Activated naive CD8-positive, alpha-beta T cell treated with anti-CD3 and anti-CD28 coated beads for 36 hours (primary cell): Measurements from ENCODE around the gene CPED1. TPM values are rescaled to one million over a fixed set of nuclear protein-coding genes. Genes with fewer than 3 reads are reported as not detected.

Experiments used
- DNase-seq: peaks from one replicate; pipeline ENCODE4 v3.0.0; 2021
- H3K27ac Mint-ChIP-seq: one replicate; pipeline ENCODE4 v1.8.0; 2022; ENCODE audit warnings: mild to moderate bottlenecking, moderate library complexity, mixed read lengths
- H3K27me3 Mint-ChIP-seq: one replicate; pipeline ENCODE4 v1.8.0; 2022; ENCODE audit warnings: mild to moderate bottlenecking, mixed read lengths
- H3K36me3 Mint-ChIP-seq: one replicate; pipeline ENCODE4 v1.8.0; 2021; ENCODE audit warnings: mild to moderate bottlenecking, mixed read lengths
- H3K4me1 Mint-ChIP-seq: one replicate; pipeline ENCODE4 v1.8.0; 2021; ENCODE audit warnings: mixed read lengths
- H3K4me3 Mint-ChIP-seq: one replicate; pipeline ENCODE4 v1.8.0; 2022; ENCODE audit warnings: mild to moderate bottlenecking, moderate library complexity, mixed read lengths
- H3K9me3 Mint-ChIP-seq: one replicate; pipeline ENCODE4 v1.8.0; 2022; ENCODE audit warnings: mixed read lengths
- total RNA-seq, 2 experiments: library from RNA; stranded (reverse); gene quantifications; one replicate each; pipeline ENCODE4 v1.2.3, GENCODE V29; 2021

The CPED1 gene
- total RNA-seq, 2 experiments from 2014 or later = not detected

DNA sequence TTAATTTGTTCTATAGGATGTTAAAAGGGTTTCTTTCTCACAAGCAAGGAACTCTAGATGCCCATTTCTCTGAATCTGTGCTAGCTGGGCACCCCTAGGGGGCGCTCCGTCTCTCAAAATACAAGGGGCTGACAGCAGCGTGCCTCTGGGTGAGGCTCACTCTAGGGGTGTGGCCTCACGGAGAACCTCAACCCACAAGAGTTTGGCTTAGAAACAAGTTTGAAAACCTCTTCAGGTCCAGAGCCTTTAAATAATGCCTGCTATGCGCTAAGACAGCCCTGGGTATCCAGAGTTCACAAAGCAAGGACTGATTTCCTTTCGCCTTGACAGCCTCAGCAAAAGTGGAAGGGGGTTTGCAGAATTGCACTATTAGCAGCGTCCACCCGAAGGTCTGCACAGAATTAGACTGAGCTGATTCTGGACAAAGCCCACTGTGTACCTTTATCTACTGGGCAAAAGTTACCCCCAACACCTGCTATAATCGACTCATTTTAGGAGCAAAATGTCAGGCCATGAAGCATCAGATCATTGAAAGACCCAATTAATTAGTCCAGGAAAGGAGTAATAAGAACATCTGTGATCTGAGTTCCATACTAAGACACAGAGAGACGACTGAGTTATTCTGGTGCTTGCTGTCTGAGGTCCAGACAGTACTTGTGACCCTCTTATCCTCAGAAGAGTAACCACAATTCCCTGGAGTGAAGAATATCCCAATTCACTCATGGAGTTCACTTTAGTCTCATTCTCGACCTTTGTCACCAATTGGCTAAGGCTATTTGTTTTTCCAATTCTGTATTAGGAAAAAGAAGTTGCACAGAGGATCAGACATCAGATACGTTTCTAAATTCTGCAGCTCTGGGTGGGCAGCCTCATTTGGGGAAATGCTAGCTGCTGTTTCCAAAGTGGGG, 574 bp upstream of the CPED1 start:
- no peaks in the 10 kb centered on the region for H3K36me3 Mint-ChIP-seq
- peaks cover 60% of the 10 kb centered on the region for H3K27me3 Mint-ChIP-seq
- peaks cover 16% of the 10 kb centered on the region for H3K4me1 Mint-ChIP-seq
- H3K4me3 Mint-ChIP-seq = peak overlapping the region; percentile 75
- no peaks in the 10 kb centered on the region for H3K9me3 Mint-ChIP-seq
- DNase-seq = peak; percentile 80
- H3K27ac Mint-ChIP-seq = no peak overlapping the region

DNA sequence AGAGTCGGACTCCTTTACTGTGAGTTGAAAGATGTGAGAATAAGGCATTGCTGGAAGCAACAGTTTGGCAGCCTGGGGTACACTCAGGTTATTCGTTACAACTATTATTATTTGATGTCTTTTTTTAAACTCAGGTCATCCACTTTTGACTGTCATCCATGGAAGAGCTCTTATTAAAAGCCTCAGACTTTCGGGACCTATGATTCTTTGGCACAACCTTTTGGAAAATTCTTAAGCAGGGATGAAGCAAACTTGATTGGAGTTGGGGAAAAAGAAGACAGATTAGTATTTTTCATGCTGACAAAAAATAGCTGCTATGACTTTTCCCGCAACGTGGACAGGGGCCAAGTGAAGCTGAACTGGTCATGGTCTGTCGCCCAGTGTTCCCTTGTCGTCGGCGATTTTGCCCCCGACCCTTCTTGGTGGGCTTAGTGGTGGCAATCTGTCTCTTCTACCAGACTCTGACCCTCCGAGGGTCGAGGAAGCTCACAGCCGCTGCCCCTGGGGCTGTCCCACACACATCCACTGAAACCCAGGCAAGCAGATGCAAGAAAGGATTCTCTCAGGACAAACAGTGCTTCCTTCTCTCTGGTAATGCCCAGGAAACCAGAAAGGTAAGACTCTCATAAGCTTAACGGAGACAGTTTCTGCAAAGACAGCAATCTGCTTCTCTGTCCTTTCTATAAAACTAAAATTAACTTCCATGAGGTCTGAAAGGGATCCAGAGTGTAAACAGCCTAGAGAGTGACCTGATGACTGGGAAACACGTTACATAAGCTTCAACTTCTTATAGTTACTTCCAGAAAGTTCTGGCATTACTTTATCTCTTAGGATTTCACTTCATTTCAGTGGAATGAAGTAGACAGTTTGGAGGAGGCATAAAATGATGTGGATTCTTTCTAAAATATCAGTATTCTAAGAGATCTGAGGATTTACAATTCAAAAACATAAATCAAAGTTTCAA, 1.0 kb downstream of the CPED1 start:
- Mint-ChIP-seq H3K27me3 (peaks cover 60% of the 10 kb centered on the region), H3K4me1 (peaks cover 16% of the 10 kb centered on the region), H3K4me3 (no peak overlapping the region), H3K27ac (no peak overlapping the region), H3K9me3 (no peaks in the 10 kb centered on the region), H3K36me3 (no peaks in the 10 kb centered on the region)
- DNase-seq = no peak

DNA sequence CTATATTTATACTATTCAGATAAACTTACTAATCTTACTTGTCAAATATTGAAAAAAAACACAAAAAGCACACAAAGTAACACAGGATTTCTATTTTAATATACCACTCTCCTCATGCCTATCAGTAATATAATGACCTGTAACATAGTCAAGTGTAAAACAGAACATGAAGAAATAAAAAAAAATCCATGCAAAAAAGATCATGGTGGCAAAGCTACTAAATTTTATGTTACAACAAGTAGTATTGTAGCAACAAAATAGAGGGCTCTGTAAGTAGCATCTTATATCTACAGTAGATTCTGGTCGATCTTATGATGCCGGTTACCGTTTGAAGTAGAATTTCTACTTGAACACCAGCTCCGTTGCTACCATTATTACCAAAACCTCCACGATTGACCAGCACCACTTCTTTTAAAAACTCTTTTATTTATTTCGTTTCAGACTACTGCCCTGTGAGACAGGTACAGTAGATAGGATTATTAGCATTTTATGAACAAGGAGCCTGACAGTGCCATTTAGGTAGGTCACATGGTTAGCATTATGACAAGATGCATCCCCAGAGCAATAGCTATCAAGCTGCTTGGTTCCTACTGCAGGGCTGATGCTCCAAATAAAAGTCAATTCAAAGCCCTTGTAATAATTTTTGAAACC, 2.1 kb downstream of the CPED1 start:
- Mint-ChIP-seq H3K9me3 (no peaks in the 10 kb centered on the region), H3K27me3 (peaks cover 55% of the 10 kb centered on the region), H3K4me3 (no peak overlapping the region)

DNA sequence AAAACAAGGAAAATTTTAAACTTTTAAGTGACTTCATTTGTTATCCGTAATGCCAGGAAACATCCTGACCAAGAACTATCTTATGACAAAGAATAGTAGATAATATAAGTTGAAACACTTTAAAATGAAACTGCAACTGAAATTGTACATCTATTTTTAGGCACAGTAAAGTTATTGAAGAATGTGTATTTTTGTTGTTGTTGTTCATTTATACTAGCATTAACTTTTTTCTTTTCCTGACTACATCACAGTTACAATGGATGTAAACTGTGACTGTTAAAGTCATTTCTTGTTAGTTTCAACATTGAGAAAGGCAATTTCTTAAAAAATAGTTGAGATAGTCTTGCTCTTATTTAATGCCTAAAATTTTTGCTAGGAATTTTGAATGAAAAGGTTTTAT, 2.6 kb downstream of the CPED1 start:
- no peak overlapping the region for H3K4me3 Mint-ChIP-seq
- no peak for DNase-seq
- H3K27ac Mint-ChIP-seq = no peak overlapping the region
- peaks cover 22% of the 10 kb centered on the region for H3K4me1 Mint-ChIP-seq
- H3K9me3 Mint-ChIP-seq = no peaks in the 10 kb centered on the region
- no peaks in the 10 kb centered on the region for H3K36me3 Mint-ChIP-seq
- H3K27me3 Mint-ChIP-seq = peaks cover 49% of the 10 kb centered on the region

More for the DNA sequence above, 2.1 kb downstream of the CPED1 start:
- Mint-ChIP-seq H3K36me3 (no peaks in the 10 kb centered on the region), H3K27ac (no peak overlapping the region), H3K4me1 (peaks cover 18% of the 10 kb centered on the region)
- no peak for DNase-seq

DNA sequence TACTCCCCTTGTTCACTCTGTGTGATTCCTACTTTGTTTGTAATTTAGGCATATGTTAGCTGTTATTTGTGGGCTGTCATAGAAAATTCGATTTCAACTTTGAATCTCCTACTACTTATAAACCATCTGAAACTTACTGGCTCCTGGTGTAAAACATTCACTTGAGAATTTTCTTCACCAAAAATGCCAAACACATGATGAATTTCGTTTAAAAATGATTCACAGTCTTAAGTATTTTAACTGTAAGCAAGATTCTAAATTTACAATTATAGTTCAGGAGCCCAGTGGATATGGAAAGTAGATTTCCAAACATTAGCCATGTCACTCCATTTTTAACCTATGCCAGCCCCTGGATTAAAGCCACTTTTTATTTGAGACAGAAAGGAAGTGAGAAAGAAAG, 3.1 kb downstream of the CPED1 start:
- peaks cover 45% of the 10 kb centered on the region for H3K27me3 Mint-ChIP-seq
- H3K27ac Mint-ChIP-seq = no peak overlapping the region
- no peaks in the 10 kb centered on the region for H3K36me3 Mint-ChIP-seq
- no peak for DNase-seq
- peaks cover 25% of the 10 kb centered on the region for H3K4me1 Mint-ChIP-seq
- no peaks in the 10 kb centered on the region for H3K9me3 Mint-ChIP-seq
- H3K4me3 Mint-ChIP-seq = no peak overlapping the region

DNA sequence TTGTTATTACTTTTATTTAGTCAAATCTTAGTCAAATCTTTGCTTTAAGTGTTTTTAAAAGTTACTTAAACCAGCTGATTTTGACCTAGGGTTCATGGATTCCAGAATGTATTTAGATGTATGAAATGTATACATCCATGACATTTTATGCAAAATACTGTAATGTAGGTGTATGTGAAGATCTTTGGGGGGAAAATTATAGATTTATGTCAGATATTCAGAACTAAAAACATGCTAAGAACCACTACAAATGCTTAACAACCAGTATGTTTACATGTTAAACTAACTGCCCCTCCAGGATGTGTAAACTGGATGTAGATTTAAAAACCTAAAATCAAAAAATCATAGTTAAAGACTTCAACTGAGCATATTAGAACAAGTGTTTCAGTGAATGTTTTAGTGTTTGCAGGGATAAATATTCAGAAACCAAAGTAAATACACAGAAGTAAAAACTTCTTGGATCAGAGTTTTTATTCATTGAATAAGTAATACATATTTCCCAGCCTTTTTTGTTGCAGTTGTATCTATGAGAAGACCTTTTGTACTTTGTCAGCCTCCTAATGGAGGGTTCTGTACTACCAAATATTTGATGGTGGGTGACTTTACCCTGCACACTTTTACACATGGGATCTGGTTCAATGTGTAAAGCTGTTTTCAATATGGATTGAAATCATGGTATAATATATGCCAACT, 3.9 kb downstream of the CPED1 start:
- Mint-ChIP-seq H3K27ac (no peak overlapping the region), H3K4me1 (peaks cover 29% of the 10 kb centered on the region), H3K4me3 (no peak overlapping the region), H3K27me3 (peaks cover 39% of the 10 kb centered on the region), H3K36me3 (no peaks in the 10 kb centered on the region), H3K9me3 (no peaks in the 10 kb centered on the region)
- no peak for DNase-seq

DNA sequence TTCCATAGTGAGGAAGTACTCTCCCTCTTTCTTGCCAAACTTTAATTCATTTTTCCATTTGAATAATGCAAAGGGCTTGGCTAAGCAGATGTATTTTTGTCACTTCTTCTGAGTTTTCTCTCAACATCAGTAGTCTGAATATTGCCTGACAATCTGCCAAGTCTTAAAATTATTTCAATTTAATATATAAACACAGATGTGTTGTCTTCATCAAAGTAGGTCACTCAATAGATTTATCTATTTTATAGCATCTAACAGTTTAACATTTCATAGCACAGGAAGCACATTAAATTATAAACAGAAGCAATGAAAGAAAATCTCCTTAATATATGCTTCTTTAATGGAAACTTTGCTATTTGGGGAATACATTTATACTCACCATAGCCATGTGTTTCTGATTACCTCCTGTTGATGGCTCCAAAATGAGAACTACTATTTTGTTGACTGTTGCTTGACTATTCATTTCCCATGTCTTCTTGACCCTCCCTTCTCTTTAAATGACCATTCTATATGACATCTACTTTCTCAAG, 4.5 kb downstream of the CPED1 start:
- Mint-ChIP-seq H3K36me3 (no peaks in the 10 kb centered on the region), H3K9me3 (no peaks in the 10 kb centered on the region), H3K27ac (no peak overlapping the region), H3K4me1 (peaks cover 25% of the 10 kb centered on the region), H3K4me3 (no peak overlapping the region), H3K27me3 (peaks cover 33% of the 10 kb centered on the region)
- no peak for DNase-seq

DNA sequence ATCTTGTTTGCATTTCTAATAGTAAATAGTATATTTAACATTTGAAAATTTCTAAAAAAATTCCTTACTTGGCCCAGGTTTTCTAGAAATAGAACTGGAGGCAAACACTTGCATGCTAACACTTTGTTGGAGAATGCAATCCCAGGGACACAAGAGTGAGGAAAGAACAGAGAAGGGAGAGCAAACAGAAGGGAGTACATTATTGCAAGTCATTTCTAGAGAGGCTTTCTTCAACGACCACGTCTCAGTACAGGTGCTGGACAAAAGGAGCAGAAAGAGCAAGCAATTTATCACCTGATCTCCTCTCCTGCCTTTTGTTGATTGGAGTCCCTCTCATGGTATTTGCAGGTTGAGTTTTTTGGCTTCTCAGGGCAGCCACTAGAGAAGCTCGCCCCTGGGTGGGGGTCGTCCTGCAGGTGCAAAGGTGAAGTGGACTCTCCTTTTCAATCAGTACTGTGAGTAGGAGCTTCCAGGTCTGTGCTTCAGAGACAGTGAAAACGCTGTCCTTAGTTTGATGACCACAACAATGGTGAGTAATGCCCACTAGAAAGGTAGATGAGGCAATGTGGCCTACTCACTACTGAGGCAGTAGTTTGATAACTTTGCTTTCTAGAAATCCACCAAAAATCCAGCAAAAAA, 5.2 kb downstream of the CPED1 start:
- Mint-ChIP-seq H3K4me1 (peaks cover 19% of the 10 kb centered on the region), H3K9me3 (no peaks in the 10 kb centered on the region), H3K36me3 (no peaks in the 10 kb centered on the region), H3K27ac (no peak overlapping the region), H3K27me3 (peaks cover 26% of the 10 kb centered on the region), H3K4me3 (no peak overlapping the region)
- no peak for DNase-seq

DNA sequence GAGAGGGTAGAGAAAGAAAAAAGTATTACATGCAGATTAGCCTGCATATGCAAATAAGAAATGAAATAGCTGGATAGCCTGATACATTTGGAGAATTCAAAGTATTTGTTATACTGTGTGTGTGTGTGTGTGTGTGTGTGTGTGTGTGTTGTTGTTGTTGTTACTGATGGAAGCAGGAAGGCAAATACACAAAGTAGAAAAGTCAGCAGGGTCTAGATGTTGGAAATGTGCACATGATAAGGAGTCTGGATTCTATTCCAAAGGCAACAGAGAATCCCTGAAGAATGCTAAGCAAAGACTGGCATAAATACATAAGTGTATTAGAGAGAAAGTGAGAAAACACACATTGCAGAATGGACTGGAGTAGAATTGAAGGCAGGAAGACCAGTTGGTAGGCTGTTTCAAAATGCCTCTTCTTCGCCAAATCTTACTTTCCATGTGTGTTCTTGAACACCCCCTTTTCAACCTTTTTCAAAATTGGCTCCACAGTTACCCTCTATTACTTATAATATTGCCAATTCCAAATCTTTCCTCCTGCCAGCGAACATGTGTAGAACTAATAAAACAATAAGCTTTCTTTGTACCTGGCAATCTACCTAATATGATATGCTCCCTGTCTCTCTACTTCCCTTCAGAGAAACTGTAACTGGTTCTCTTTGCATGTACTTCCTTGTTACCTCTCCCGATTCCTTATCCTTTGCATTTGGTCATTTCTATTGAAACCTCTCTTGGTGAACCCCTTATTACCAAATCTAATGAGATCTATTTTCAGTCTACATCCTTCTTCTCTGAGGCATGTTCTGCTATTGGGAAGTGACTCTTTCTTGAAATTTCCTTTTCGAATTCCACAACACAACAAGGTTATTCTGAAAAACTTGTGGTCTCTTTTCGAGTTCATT, 6.2 kb downstream of the CPED1 start:
- H3K4me3 Mint-ChIP-seq = no peak overlapping the region
- H3K27ac Mint-ChIP-seq = no peak overlapping the region
- no peak for DNase-seq
- H3K4me1 Mint-ChIP-seq = peaks cover 12% of the 10 kb centered on the region
- no peaks in the 10 kb centered on the region for H3K9me3 Mint-ChIP-seq
- peaks cover 15% of the 10 kb centered on the region for H3K27me3 Mint-ChIP-seq
- H3K36me3 Mint-ChIP-seq = no peaks in the 10 kb centered on the region

DNA sequence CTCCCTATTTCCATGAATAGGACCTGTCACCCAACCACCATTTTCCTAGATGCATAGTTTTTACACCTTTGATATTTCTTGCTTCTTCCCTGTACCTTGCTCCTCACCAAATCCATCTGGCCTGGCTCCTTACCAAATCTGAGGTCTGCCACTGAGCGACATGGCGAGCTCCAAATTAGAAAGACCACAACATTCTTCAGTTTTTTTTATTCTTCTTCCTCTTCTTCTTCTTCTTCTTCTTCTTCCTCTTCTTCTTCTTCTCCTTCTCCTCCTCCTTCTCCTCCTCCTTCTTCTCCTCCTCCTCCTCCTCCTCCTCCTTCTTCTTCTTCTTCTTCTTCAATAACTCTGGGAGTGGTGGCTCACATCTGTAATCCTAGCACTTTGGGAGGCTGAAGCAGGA, 7.1 kb downstream of the CPED1 start:
- Mint-ChIP-seq H3K27ac (peak overlapping the region; percentile 50), H3K4me1 (peaks cover 17% of the 10 kb centered on the region), H3K27me3 (peaks cover 7% of the 10 kb centered on the region), H3K9me3 (no peaks in the 10 kb centered on the region), H3K36me3 (no peaks in the 10 kb centered on the region), H3K4me3 (no peak overlapping the region)
- DNase-seq = no peak

DNA sequence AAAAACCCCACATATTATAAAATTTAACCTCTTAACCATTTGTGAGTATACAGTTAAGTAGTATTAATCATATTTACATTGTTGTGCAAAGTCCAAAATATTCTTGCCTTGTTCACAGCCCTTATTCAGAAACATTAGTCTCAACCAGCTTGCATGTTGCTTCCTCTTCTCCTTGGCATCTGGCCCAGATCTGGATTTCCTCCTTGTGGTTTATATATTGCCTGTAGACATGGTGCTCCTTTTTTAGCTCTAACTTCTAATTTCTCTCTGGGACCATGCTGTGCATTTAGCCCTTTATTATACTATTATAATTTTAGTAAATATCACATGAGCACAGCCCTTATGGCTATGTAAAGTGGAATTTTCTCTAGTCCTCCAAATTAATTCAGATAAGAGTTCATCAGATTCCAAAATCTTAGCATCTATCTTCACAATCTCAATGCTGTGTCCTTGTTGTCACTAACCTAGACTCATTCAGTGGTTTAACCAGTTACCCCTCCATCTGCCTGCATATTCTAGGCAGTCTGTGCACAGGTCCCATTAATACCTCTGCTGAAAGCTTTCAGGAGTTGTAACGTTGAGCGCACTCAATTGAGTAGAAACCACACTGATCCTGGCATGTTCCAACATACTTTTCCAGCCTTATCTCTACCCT, 7.9 kb downstream of the CPED1 start:
- no peaks in the 10 kb centered on the region for H3K9me3 Mint-ChIP-seq
- DNase-seq = no peak
- no peaks in the 10 kb centered on the region for H3K36me3 Mint-ChIP-seq

DNA sequence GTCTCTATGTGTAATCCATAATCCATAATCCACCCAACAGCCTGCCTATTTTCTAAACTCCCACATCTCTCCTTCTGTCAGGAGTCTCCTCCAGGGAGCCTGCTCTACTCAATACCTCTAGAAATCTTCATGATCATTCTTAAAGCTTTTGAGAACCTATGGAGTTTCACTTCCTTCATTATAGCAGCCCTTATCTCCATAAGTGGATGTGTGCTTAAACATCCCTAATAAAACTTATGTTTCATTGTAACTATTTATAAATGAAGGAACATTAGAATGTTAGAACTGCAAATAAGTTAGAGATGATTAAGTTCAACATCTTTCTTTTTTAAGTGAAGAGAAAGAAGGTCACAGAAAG, 8.5 kb downstream of the CPED1 start:
- no peak overlapping the region for H3K4me3 Mint-ChIP-seq
- DNase-seq = no peak
- no peaks in the 10 kb centered on the region for H3K9me3 Mint-ChIP-seq
- no peak overlapping the region for H3K27ac Mint-ChIP-seq
- peaks cover 17% of the 10 kb centered on the region for H3K4me1 Mint-ChIP-seq
- no peaks in the 10 kb centered on the region for H3K36me3 Mint-ChIP-seq
- H3K27me3 Mint-ChIP-seq = no peaks in the 10 kb centered on the region

More for the DNA sequence above, 7.9 kb downstream of the CPED1 start:
- H3K4me3 Mint-ChIP-seq = no peak overlapping the region
- no peak overlapping the region for H3K27ac Mint-ChIP-seq
- H3K27me3 Mint-ChIP-seq = peaks cover 4% of the 10 kb centered on the region
- H3K4me1 Mint-ChIP-seq = peaks cover 17% of the 10 kb centered on the region
